Spleen (tissue), 11 donors: ENCODE data around the gene CANT1. TPM values are rescaled to one million over a fixed set of nuclear protein-coding genes. Genes with fewer than 3 reads are reported as not detected.

ENCODE experiments used
- DNase-seq: peaks from one replicate; pipeline ENCODE4 v3.0.0-alpha.2; 2020
- H3K27ac ChIP-seq, 8 donors: fragments of 200-600 bp; sonication (generic) in 7 of 8; 1 replicate in 4 of 8; 2 replicates in 4 of 8; pipeline versions ENCODE4 v1.5.0 to v1.8.0; 2016 to 2021; ENCODE audit warnings: inconsistent platforms in 4 of 8, mild to moderate bottlenecking in 4 of 8, moderate library complexity in 1 of 8
- H3K27me3 ChIP-seq, 7 donors: fragments of 200-600 bp; sonication (generic) in 6 of 7; replicated peaks in 1 of 7; 1 replicate in 4 of 7; 2 replicates in 3 of 7; pipeline versions ENCODE4 v1.5.0 to v1.8.0; 2016 to 2021; ENCODE audit warnings: inconsistent platforms in 3 of 7, mild to moderate bottlenecking in 1 of 7
- H3K36me3 ChIP-seq, 6 donors: fragments of 200-600 bp; sonication (generic) in 5 of 6; 1 replicate in 4 of 6; 2 replicates in 2 of 6; pipeline versions ENCODE4 v1.5.0 to v1.8.0; 2016 to 2021; ENCODE audit warnings: inconsistent platforms in 2 of 6
- H3K4me1 ChIP-seq, 6 donors: fragments of 200-600 bp; sonication (generic) in 5 of 6; 1 replicate in 3 of 6; 2 replicates in 3 of 6; pipeline versions ENCODE4 v1.5.0 to v1.8.0; 2016 to 2021; ENCODE audit warnings: inconsistent platforms in 3 of 6
- H3K4me3 ChIP-seq, 8 donors: fragments of 200-600 bp; sonication (generic) in 7 of 8; 1 replicate in 4 of 8; 2 replicates in 4 of 8; pipeline versions ENCODE4 v1.5.0 to v1.8.0; 2016 to 2021; ENCODE audit warnings: inconsistent platforms in 4 of 8, mild to moderate bottlenecking in 4 of 8, moderate library complexity in 2 of 8
- H3K9me3 ChIP-seq, 8 donors: fragments of 200-600 bp; sonication (generic) in 7 of 8; 1 replicate in 4 of 8; 2 replicates in 4 of 8; pipeline versions ENCODE4 v1.5.0 to v1.8.0; 2016 to 2021; ENCODE audit warnings: inconsistent platforms in 4 of 8
- POLR2A ChIP-seq, 3 donors: fragments of 450-650 bp; IDR thresholded peaks; one replicate each; pipeline ENCODE4 v1.5.1; 2017; ENCODE audit warnings: antibody characterized with exemption in 3 of 3, mild to moderate bottlenecking in 1 of 3
- POLR2AphosphoS5 ChIP-seq, 3 donors: sonication (generic); formaldehyde crosslinking; IDR thresholded peaks; one replicate each; pipeline ENCODE4 v1.5.1; 2017; ENCODE audit warnings: antibody characterized with exemption in 3 of 3
- WGBS, 5 donors: extraction: QIAGEN DNeasy Blood & Tissue Kit in 3 of 5; methylation state at CpG; one replicate each; pipeline versions ENCODE4 v1.1.5 to v1.1.7; 2013 to 2018; 5-methylcytosine and 5-hydroxymethylcytosine counted together
- intact Hi-C: fragments of 100-400 bp; cut with DNase I; formaldehyde crosslinking; loops from one replicate; pipeline ENCODE4 v1.15.0; 2023; ENCODE audit warnings: low total_unique reads
- polyA plus RNA-seq, 3 donors: library from polyadenylated mRNA; stranded (reverse); fragments of 200-250 nt; gene quantifications; one replicate each; pipeline ENCODE4 v1.2.1, GENCODE V29; 2013
- total RNA-seq, 7 donors: library from RNA; depleted of rRNA in 3 of 7; stranded (reverse); fragments of >200 nt in 3 of 7; fragmentation: NEBNext Ultra II Directional in 4 of 7; extraction: Animal tissue kit (Norgen Biotek cat#: 25700) in 4 of 7; gene quantifications; one replicate each; pipeline versions ENCODE4 v1.1.0 to v1.2.1, GENCODE V29; 2016 to 2021
- TF ChIP-seq, protein P1 (sequence below), 11 experiments: fragments of 200-600 bp in 7 of 11; fragments of 450-650 bp in 4 of 11; sonication (generic) in 4 of 11; IDR thresholded peaks in 8 of 11; conservative IDR thresholded peaks in 3 of 11; 1 replicate in 7 of 11; 2 replicates in 4 of 11; pipeline versions ENCODE4 v1.4.0 to v1.8.0; 2016 to 2021; ENCODE audit warnings: antibody characterized with exemption in 11 of 11, inconsistent platforms in 4 of 11, mild to moderate bottlenecking in 1 of 11
- donor health status: healthy with polysubstance abuse.
- donor health status: DM: no; HTN: no; CAD: no; lungs with moderate emphysema.
- donor health status: DM: no; HTN: no; CAD: no.
- donor health status: Bipolar disorder and iron deficiency.
- donor health status: healthy.
- donor health status: DM: no; HTN: no; CAD: no.
- donor health status: DM: yes; HTN: yes; CAD: no.

Gene CANT1
- total and polyA plus RNA-seq, 10 donors, result 11.2 to 76.6 (median 50.2) TPM

DNA sequence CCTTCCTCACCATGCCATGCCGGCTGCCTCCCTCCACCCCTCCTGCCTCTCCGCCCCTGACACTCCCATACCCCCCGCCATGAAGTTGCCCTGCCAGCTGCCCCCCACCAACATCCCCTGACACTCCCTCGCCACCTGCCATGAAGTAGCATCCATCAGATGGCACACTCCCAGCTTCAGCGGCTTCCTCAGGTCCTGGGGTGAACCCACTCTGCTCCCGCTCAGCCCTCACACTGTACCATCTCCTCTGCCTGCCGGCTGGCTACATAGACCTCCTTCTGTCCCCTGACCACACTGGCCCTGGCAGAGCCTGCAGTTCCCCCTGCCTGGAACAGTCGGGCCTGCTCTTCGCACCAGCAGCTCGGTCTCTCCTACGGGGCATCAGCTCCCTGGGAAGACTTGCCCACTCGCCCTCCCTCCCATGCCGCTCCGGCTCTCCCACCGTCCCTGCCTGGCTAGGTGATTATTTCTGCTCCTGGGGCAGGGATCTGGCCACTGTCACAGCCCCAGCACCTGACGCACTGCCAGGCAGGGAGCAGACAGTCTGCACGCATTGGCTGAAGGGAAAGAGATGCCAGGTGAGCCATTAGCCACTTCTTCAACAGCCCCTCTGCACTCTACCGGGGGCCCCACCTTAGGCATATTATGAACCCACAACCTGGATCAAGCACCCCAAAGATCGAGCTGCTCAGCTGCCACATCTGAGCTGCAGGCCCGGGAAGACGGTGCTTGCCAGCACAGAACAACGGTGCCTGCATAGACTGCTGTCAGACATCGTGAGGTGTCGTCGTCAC, 9.0 kb downstream of the CANT1 start:
- intact Hi-C loops, result no loop called here
- peaks cover 0 to 82% (median 50%) of the 10 kb centered on the region in 6 donors for H3K36me3 ChIP-seq
- TF ChIP-seq POLR2AphosphoS5 (IDR thresholded peaks at IDR 0.05) (peak in 1 of 3 donors; percentile 10), POLR2A (IDR thresholded peaks at IDR 0.05) (no peak)
- H3K4me1 ChIP-seq, result peaks cover 3 to 74% (median 50%) of the 10 kb centered on the region in 6 donors
- H3K9me3 ChIP-seq, result no peaks in the 10 kb centered on the region
- H3K27me3 ChIP-seq, result no peaks in the 10 kb centered on the region
- no peak overlapping the region for H3K27ac ChIP-seq
- DNase-seq, result no peak
- 92 to 95% (median 94%) methylated on average over 20 to 25 of the region's 25 CpGs for WGBS, 5 donors
- H3K4me3 ChIP-seq, result no peak overlapping the region

DNA sequence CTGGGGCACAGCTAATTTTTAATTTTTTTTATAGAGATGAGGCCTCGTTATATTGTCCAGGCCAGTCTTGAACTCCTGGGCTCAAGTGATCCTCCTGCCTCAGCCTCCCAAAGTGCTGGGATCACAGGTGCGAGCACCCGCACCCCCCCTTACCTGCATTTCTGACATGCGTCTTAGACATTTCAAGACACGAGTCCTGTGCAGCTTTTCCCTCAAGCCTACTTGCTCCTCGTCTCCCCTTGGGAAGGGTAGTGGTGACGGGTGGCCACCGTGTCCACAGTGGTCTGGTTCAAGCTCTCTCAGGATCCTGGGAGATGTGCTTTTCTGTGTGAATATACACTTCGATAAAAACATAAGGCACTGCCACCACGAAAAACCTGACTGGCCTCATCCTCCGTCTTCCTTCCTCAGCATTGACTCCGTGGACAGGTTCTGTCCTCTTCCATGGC, 9.6 kb downstream of the CANT1 start:
- 94 to 97% (median 95%) methylated on average over 12 of the region's 12 CpGs for WGBS, 5 donors
- no peak for DNase-seq
- intact Hi-C loops, result no loop called here
- Histone ChIP-seq H3K4me1 (peaks cover 0 to 73% (median 46%) of the 10 kb centered on the region in 6 donors), H3K36me3 (peaks cover 0 to 88% (median 56%) of the 10 kb centered on the region in 6 donors), H3K4me3 (no peak overlapping the region), H3K27ac (no peak overlapping the region), H3K9me3 (no peaks in the 10 kb centered on the region), H3K27me3 (no peaks in the 10 kb centered on the region)
- TF ChIP-seq, protein P1, sequence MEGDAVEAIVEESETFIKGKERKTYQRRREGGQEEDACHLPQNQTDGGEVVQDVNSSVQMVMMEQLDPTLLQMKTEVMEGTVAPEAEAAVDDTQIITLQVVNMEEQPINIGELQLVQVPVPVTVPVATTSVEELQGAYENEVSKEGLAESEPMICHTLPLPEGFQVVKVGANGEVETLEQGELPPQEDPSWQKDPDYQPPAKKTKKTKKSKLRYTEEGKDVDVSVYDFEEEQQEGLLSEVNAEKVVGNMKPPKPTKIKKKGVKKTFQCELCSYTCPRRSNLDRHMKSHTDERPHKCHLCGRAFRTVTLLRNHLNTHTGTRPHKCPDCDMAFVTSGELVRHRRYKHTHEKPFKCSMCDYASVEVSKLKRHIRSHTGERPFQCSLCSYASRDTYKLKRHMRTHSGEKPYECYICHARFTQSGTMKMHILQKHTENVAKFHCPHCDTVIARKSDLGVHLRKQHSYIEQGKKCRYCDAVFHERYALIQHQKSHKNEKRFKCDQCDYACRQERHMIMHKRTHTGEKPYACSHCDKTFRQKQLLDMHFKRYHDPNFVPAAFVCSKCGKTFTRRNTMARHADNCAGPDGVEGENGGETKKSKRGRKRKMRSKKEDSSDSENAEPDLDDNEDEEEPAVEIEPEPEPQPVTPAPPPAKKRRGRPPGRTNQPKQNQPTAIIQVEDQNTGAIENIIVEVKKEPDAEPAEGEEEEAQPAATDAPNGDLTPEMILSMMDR (IDR thresholded peaks at IDR 0.05 in 8 of 11, conservative IDR thresholded peaks at IDR 0.05 in 3 of 11), result no peak
- TF ChIP-seq POLR2AphosphoS5 (IDR thresholded peaks at IDR 0.05) (no peak), POLR2A (IDR thresholded peaks at IDR 0.05) (no peak)

DNA sequence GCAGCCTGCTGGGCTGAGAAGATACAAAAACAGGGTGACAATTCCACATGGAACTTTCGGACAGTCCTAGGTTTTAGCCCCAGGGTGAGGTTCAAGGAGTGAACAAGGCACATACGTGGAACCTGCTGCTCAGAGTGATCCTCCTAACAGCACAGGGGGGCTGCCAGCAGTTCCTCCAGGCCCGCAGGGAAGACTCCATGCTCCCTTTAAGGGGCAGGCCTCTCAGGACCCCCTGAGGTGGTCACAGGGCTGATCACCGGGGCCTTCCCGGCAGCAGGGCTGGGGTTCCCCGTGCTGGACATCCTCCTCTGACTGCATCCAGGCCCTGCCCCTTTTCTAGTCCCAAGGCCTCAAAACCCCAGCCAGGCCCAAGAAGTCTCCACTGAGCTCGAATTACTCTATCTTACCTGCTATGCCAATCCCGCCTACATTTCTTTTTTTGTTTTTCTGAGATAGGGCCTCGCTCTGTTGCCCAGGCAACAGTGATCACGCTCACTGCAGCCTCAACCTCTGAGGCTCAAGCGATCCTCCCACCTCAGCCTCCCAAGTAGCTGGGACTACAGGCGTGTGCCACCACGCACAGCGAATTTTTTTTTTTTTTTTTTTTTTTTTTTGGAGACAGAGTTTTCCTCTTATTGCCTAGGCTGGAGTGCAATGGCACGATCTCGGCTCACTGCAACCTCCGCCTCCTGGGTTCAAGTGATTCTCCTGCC, 10.4 kb downstream of the CANT1 start:
- intact Hi-C loops, result no loop called here
- H3K27ac ChIP-seq, result peak overlapping the region; percentile 5 to 88 (median 74)
- no peak for DNase-seq
- 89 to 93% (median 90%) methylated on average over 17 of the region's 17 CpGs for WGBS, 5 donors
- no peak for TF ChIP-seq POLR2AphosphoS5 (IDR thresholded peaks at IDR 0.05)
- TF ChIP-seq, protein P1 (IDR thresholded peaks at IDR 0.05 in 8 of 11, conservative IDR thresholded peaks at IDR 0.05 in 3 of 11), result no peak
- no peak for TF ChIP-seq POLR2A (IDR thresholded peaks at IDR 0.05)
- H3K36me3 ChIP-seq, result peaks cover 0 to 96% (median 64%) of the 10 kb centered on the region in 6 donors
- H3K4me1 ChIP-seq, result peaks cover 0 to 81% (median 49%) of the 10 kb centered on the region in 6 donors
- H3K4me3 ChIP-seq, result no peak overlapping the region
- H3K9me3 ChIP-seq, result no peaks in the 10 kb centered on the region
- H3K27me3 ChIP-seq, result no peaks in the 10 kb centered on the region

DNA sequence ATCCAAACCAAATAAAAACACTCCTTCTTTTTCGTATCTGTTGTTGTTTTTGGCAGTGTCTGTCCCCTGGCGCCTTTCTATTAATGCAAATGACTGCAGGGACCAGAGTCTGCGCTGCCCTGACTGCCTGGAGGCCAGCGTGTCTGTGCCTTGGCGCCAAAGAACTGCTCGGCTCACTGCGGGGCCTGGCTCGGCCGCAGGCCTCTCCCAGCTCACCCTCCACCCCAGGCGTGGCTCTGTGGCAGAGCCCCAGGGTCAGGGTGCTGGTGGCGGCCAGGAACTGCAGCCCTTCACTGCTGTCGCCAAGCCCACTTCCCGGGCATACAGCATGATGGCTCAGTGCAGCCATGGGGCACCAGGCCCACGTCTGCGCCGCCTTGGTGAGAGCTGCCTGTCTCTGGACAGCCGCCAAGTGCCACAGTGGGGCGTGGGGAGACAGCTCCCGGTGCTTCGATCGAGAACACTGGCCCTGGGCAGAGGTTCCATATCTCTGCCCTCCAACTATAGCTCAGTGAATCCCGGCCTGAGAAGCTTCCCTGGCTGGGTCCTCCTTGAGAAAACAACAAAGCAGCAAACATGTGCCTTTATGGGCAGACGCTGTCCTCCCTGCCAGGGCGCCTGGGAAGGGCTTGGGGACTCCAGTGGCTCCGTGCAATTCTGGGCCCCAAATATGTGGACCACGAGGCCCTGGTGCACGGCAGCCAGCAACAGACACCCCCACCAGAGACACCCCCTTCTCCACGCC, 11.1 kb downstream of the CANT1 start:
- H3K4me3 ChIP-seq, result no peak overlapping the region
- TF ChIP-seq POLR2AphosphoS5 (IDR thresholded peaks at IDR 0.05) (peak; percentile 61 to 81 (median 77)), POLR2A (IDR thresholded peaks at IDR 0.05) (no peak)
- TF ChIP-seq, protein P1 (IDR thresholded peaks at IDR 0.05 in 8 of 11, conservative IDR thresholded peaks at IDR 0.05 in 3 of 11), result peak in 6 of 11 experiments; percentile 7 to 47 (median 28)
- peak; percentile 86 for DNase-seq
- WGBS, 5 donors, result 73 to 94% (median 80%) methylated on average over 14 to 28 of the region's 28 CpGs
- peaks cover 0 to 85% (median 50%) of the 10 kb centered on the region in 6 donors for H3K4me1 ChIP-seq
- intact Hi-C loops, result no loop called here
- H3K9me3 ChIP-seq, result no peaks in the 10 kb centered on the region
- H3K36me3 ChIP-seq, result peaks cover 0 to 100% (median 71%) of the 10 kb centered on the region in 6 donors
- no peaks in the 10 kb centered on the region for H3K27me3 ChIP-seq
- H3K27ac ChIP-seq, result peak overlapping the region; percentile 5 to 88 (median 74)
